Left ventricle myocardium inferior (tissue), 1 donor: ENCODE results near the gene NDE1. TPM values are rescaled to one million over a fixed set of nuclear protein-coding genes. Genes with fewer than 3 reads are reported as not detected.

ENCODE experiments used
- DNase-seq: peaks from one replicate; pipeline ENCODE4 v3.0.0-alpha.2; 2020
- H3K27ac ChIP-seq: fragments of 200-600 bp; replicated peaks from 2 replicates; pipeline ENCODE4 v1.8.0; 2021
- H3K27me3 ChIP-seq: fragments of 200-600 bp; 2 replicates; pipeline ENCODE4 v1.8.0; 2021; ENCODE audit warnings: low read depth
- H3K36me3 ChIP-seq: fragments of 200-600 bp; 2 replicates; pipeline ENCODE4 v1.8.0; 2021
- H3K4me1 ChIP-seq: fragments of 200-600 bp; 2 replicates; pipeline ENCODE4 v1.8.0; 2021
- H3K4me3 ChIP-seq: fragments of 200-600 bp; 2 replicates; pipeline ENCODE4 v1.8.0; 2021; ENCODE audit warnings: mild to moderate bottlenecking, moderate library complexity
- H3K9me3 ChIP-seq: fragments of 200-600 bp; replicated peaks from 2 replicates; pipeline ENCODE4 v1.8.0; 2021
- CTCF ChIP-seq: fragments of 200-600 bp; IDR thresholded peaks from 2 replicates; pipeline ENCODE4 v1.8.0; 2021; ENCODE audit warnings: antibody characterized with exemption, mild to moderate bottlenecking, borderline replicate concordance
- intact Hi-C: fragments of 100-400 bp; cut with micrococcal nuclease; formaldehyde crosslinking; loops from one replicate; pipeline ENCODE4 v1.11.0; 2022
- total RNA-seq: library from RNA; stranded (reverse); fragmentation: NEBNext Ultra II Directional; extraction: Animal tissue kit (Norgen Biotek cat#: 25700); gene quantifications from one replicate; pipeline ENCODE4 v1.2.1, GENCODE V29; 2021
- donor health status: DM: no; HTN: yes; CAD: no; lungs with severe emphysema.

Gene NDE1
- total RNA-seq, 1 donor from 2014 or later = 16.3 TPM

- intact Hi-C loops = loop anchor here (10.0 kb wide), 1 partner anchor 64 kb away; no protein-coding TSS in a partner anchor
- H3K4me1 ChIP-seq = peaks cover 47% of the 10 kb centered on the region
- DNase-seq = no peak
- H3K27me3 ChIP-seq = no peaks in the 10 kb centered on the region
- H3K4me3 ChIP-seq = no peak overlapping the region
- H3K9me3 ChIP-seq = no peaks in the 10 kb centered on the region
- H3K27ac ChIP-seq = no peak overlapping the region
- no peak for TF ChIP-seq CTCF
- H3K36me3 ChIP-seq = peaks cover 33% of the 10 kb centered on the region
These were observed 9.1 kb upstream of the NDE1 start for GRCh38 chr16:15640966-15641365.

GRCh38 chr16:15641753-15642556, 8.1 kb upstream of the NDE1 start:
- H3K4me3 ChIP-seq = peak overlapping the region; percentile 93
- H3K36me3 ChIP-seq = peaks cover 23% of the 10 kb centered on the region
- DNase-seq = no peak
- peaks cover 39% of the 10 kb centered on the region for H3K4me1 ChIP-seq
- peak overlapping the region; percentile 97 for H3K27ac ChIP-seq
- H3K27me3 ChIP-seq = no peaks in the 10 kb centered on the region
- TF ChIP-seq CTCF = no peak
- intact Hi-C loops = loop anchor here (10.0 kb wide), 1 partner anchor 63 kb away; no protein-coding TSS in a partner anchor
- H3K9me3 ChIP-seq = no peaks in the 10 kb centered on the region

- TF ChIP-seq CTCF = peak; percentile 44
- peaks cover 17% of the 10 kb centered on the region for H3K36me3 ChIP-seq
- peak overlapping the region; percentile 93 for H3K4me3 ChIP-seq
- H3K27ac ChIP-seq = peak overlapping the region; percentile 97
- H3K9me3 ChIP-seq = no peaks in the 10 kb centered on the region
- DNase-seq = peak; percentile 68
- intact Hi-C loops = loop anchor here (10.0 kb wide), 1 partner anchor 62 kb away; no protein-coding TSS in a partner anchor
- peaks cover 39% of the 10 kb centered on the region for H3K4me1 ChIP-seq
- no peaks in the 10 kb centered on the region for H3K27me3 ChIP-seq
These were observed 7.4 kb upstream of the NDE1 start for GRCh38 chr16:15642557-15643047.

GRCh38 chr16:15643048-15643945, 6.7 kb upstream of the NDE1 start, which contains the start of gene MARF1:
TSS of gene MARF1 (minus strand) at chr16:15643154. CDS start at chr16:15639233, 3,921 bp downstream.
- H3K27me3 ChIP-seq = no peaks in the 10 kb centered on the region
- H3K36me3 ChIP-seq = peaks cover 10% of the 10 kb centered on the region
- H3K27ac ChIP-seq = peak within 1 kb of the TSS; percentile 97
- intact Hi-C loops = loop anchor here (10.0 kb wide), 1 partner anchor 62 kb away; no protein-coding TSS in a partner anchor
- peaks cover 39% of the 10 kb centered on the region for H3K4me1 ChIP-seq
- H3K9me3 ChIP-seq = no peaks in the 10 kb centered on the region
- TF ChIP-seq CTCF = peak; percentile 61
- H3K4me3 ChIP-seq = peak within 1 kb of the TSS; percentile 93
- DNase-seq = peak; percentile 100

GRCh38 chr16:15643946-15644250, 6.1 kb upstream of the NDE1 start:
- H3K27ac ChIP-seq = peak overlapping the region; percentile 97
- H3K36me3 ChIP-seq = peaks cover 4% of the 10 kb centered on the region
- H3K4me3 ChIP-seq = peak overlapping the region; percentile 93
- peaks cover 39% of the 10 kb centered on the region for H3K4me1 ChIP-seq
- DNase-seq = no peak
- H3K9me3 ChIP-seq = no peaks in the 10 kb centered on the region
- intact Hi-C loops = loop anchor here (10.0 kb wide), 1 partner anchor 61 kb away; no protein-coding TSS in a partner anchor
- TF ChIP-seq CTCF = no peak
- no peaks in the 10 kb centered on the region for H3K27me3 ChIP-seq
